ENCODE data around the gene TRAF7. TPM values are rescaled to one million over a fixed set of nuclear protein-coding genes. Genes with fewer than 3 reads are reported as not detected.
A peak's percentile ranks its signal among the peaks of the same experiment; 100 is the strongest.

Gene TRAF7
- total RNA-seq, 2 donors from 2014 or later = 22.7 to 29.3 TPM

DNA sequence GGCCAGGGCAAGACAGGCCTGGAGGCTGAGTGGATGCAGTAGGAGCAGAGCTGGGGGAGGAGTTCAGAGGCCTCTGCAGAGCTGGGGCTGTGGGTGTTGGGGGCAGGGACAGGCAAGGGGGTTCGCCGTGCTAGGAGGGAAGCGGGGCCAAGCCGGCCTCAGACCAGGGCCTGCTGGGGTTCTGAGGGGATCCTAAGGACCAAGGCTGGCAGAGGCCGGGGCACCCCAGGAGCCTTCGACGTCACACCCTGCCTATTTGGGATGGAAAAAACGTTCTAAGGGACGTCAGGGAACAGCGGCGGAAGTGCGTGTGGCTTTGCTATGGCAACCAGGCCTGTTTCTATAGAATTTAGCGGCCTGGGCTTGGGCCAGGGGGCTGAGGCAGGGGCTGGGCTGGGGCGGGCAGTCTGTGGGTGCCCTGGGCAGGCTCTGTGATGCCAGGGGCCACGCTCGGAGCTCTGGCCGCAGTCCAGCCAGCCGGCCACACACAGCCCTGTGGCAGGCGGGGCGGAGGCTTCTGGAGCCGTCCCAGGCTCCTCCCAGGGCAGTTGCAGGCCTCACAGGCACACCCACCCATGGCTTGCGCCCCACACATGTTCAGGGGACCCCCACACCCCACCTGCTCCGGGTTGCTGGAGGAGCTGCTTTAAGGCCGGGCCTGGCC lies 3.7 kb downstream of the TRAF7 start:
- no peaks in the 10 kb centered on the region for H3K9me3 ChIP-seq
- H3K4me3 ChIP-seq = no peak overlapping the region
- no peaks in the 10 kb centered on the region for H3K36me3 ChIP-seq (replicated peaks in 1 of 2; ENCODE audit: insufficient read depth in 1 of 2, low read depth in 2 of 2)
- ATAC-seq (no peak), DNase-seq (no peak)
- no peaks in the 10 kb centered on the region for H3K27me3 ChIP-seq
- intact Hi-C loops (cut with DNase I) = no loop called here
- TF ChIP-seq, protein P1, sequence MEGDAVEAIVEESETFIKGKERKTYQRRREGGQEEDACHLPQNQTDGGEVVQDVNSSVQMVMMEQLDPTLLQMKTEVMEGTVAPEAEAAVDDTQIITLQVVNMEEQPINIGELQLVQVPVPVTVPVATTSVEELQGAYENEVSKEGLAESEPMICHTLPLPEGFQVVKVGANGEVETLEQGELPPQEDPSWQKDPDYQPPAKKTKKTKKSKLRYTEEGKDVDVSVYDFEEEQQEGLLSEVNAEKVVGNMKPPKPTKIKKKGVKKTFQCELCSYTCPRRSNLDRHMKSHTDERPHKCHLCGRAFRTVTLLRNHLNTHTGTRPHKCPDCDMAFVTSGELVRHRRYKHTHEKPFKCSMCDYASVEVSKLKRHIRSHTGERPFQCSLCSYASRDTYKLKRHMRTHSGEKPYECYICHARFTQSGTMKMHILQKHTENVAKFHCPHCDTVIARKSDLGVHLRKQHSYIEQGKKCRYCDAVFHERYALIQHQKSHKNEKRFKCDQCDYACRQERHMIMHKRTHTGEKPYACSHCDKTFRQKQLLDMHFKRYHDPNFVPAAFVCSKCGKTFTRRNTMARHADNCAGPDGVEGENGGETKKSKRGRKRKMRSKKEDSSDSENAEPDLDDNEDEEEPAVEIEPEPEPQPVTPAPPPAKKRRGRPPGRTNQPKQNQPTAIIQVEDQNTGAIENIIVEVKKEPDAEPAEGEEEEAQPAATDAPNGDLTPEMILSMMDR (IDR thresholded peaks at IDR 0.05) = no peak
- TF ChIP-seq POLR2A (IDR thresholded peaks at IDR 0.05) = no peak
- H3K27ac ChIP-seq = peak overlapping the region in 2 of 4 donors; percentile 0 to 38
- 74 to 91% methylated on average over 13 to 22 of the region's 24 CpGs for WGBS, 2 donors
- H3K4me1 ChIP-seq = peaks cover 36% of the 10 kb centered on the region

DNA sequence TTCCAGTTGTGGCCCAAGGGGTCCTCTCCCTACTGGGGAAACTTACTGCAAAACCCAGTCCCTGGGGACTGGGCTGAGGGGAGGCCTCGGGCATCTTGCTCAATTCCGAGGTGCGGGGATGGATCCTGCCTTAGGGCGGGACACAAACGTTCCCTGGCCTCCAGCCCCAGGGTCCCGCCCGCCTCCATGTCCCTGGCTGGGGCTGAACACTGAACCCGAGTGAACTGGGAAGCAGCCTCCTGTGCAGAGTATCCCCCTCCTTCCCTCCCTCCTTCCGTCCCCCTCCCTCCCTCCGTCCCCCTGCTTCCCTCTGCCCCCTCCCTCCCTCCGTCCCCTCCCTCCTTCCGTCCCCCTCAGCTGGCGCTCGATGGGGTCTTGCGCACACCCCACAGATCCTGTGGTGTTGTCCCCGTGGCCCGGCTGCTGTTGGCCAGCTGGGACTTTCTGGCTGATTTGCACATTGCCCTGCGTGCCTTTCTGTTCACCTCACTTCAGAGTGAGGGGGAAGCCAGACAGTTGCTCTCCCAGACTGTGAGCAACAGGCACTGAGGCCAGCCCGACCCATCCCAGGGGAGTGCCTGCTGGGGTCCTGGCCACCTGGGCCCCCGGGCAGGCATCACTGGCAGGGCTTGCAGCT lies 5.5 kb downstream of the TRAF7 start:
- Histone ChIP-seq H3K27me3 (no peaks in the 10 kb centered on the region), H3K9me3 (no peaks in the 10 kb centered on the region), H3K4me3 (no peak overlapping the region), H3K36me3 (replicated peaks in 1 of 2; ENCODE audit: insufficient read depth in 1 of 2, low read depth in 2 of 2) (no peaks in the 10 kb centered on the region), H3K4me1 (peaks cover 36% of the 10 kb centered on the region), H3K27ac (peak overlapping the region in 1 of 4 donors; percentile 46)
- intact Hi-C loops (cut with DNase I) = no loop called here
- TF ChIP-seq POLR2A (IDR thresholded peaks at IDR 0.05) = no peak
- TF ChIP-seq, protein P1 (IDR thresholded peaks at IDR 0.05) = no peak
- DNase-seq (peak in 2 of 4 donors; percentile 26 to 40), ATAC-seq (no peak)
- 79 to 84% methylated on average over 13 to 17 of the region's 20 CpGs for WGBS, 2 donors

DNA sequence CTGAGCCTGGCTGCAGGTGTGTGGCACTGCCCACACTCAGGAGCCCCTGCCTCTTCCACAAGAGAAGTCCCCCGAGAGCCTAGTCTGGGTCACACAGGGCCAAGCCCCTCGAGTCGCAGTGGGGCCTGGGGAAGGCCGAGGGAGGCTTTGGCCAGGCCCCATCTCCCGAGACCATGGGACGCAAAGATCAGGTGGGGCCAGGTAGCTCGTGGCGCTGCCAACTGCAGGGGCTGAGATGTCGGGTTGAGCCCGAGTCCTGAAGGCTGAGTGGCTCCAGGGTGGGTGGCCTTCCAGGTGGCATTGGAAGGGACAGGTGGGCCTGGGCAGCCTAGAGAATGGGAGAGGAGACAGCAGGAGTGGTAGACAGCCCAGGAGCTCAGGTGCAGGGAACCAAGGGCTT lies 6.3 kb downstream of the TRAF7 start:
- peaks cover 28% of the 10 kb centered on the region for H3K4me1 ChIP-seq
- ATAC-seq (no peak), DNase-seq (no peak)
- H3K36me3 ChIP-seq (replicated peaks in 1 of 2; ENCODE audit: insufficient read depth in 1 of 2, low read depth in 2 of 2) = no peaks in the 10 kb centered on the region
- 87% methylated on average over 10 of the region's 10 CpGs; no CpG with 5 or more reads in 1 of the 2 donors for WGBS, 2 donors
- intact Hi-C loops (cut with DNase I) = no loop called here
- H3K9me3 ChIP-seq = no peaks in the 10 kb centered on the region
- TF ChIP-seq, protein P1 (IDR thresholded peaks at IDR 0.05) = no peak
- TF ChIP-seq POLR2A (IDR thresholded peaks at IDR 0.05) = no peak
- H3K4me3 ChIP-seq = no peak overlapping the region
- H3K27me3 ChIP-seq = no peaks in the 10 kb centered on the region
- H3K27ac ChIP-seq = peak overlapping the region in 1 of 4 donors; percentile 44

DNA sequence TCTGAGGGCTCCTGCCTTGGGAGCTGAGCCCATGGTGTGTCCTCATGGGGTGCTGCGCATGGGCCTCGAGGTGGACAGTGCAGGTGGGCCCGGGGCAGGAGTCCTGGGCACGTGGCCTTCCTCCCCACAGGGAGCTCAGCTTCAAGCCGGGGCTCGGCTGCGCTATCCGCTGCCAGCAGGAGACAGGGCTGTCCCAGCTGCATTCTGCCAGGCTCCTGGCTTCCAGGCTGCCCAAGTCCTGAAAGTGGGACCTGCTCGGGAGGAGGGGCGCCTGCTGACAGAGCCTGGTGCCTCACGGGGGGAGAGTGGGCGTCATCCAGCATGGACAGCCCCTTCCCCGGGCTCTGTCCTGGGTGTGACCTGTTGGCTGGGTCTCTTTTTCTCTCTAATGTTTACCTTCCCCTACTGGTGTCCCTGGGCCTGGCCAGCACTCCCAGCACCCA lies 7.1 kb downstream of the TRAF7 start:
- Histone ChIP-seq H3K36me3 (replicated peaks in 1 of 2; ENCODE audit: insufficient read depth in 1 of 2, low read depth in 2 of 2) (no peaks in the 10 kb centered on the region), H3K27me3 (no peaks in the 10 kb centered on the region), H3K9me3 (no peaks in the 10 kb centered on the region), H3K4me1 (peaks cover 20% of the 10 kb centered on the region), H3K4me3 (no peak overlapping the region), H3K27ac (no peak overlapping the region)
- intact Hi-C loops (cut with DNase I) = no loop called here
- DNase-seq (no peak), ATAC-seq (no peak)
- WGBS, 2 donors = 84 to 100% methylated on average over 2 to 13 of the region's 13 CpGs
- TF ChIP-seq POLR2A (IDR thresholded peaks at IDR 0.05) = no peak
- TF ChIP-seq, protein P1 (IDR thresholded peaks at IDR 0.05) = no peak

Data from body of pancreas (tissue), 4 donors.